Ishikawa (cell line): Measurements from ENCODE around the gene LGSN.

Experiments
- CEBPB ChIP-seq: IDR thresholded peaks from 2 replicates; pipeline ENCODE4 v1.6.1; 2012
- CREB1 ChIP-seq: IDR thresholded peaks from 2 replicates; pipeline ENCODE4 v1.6.1; 2012; ENCODE audit warnings: low read depth
- EGR1 ChIP-seq: IDR thresholded peaks from 2 replicates; pipeline ENCODE4 v1.6.1; 2012
- EP300 ChIP-seq: IDR thresholded peaks from 2 replicates; pipeline ENCODE4 v1.6.1; 2012; ENCODE audit warnings: borderline replicate concordance
- FOXM1 ChIP-seq: IDR thresholded peaks from 2 replicates; pipeline ENCODE4 v1.6.1; 2012; ENCODE audit warnings: low read depth, borderline replicate concordance
- NFIC ChIP-seq: IDR thresholded peaks from 2 replicates; pipeline ENCODE4 v1.6.1; 2012
- RAD21 ChIP-seq: IDR thresholded peaks from 2 replicates; pipeline ENCODE4 v1.6.1; 2012; ENCODE audit warnings: low read depth
- REST ChIP-seq: IDR thresholded peaks from 2 replicates; pipeline ENCODE4 v1.6.1; 2012; ENCODE audit warnings: low read depth, mild to moderate bottlenecking
- TAF1 ChIP-seq: IDR thresholded peaks from 2 replicates; pipeline ENCODE4 v1.6.1; 2012; ENCODE audit warnings: low read depth, mild to moderate bottlenecking
- TCF12 ChIP-seq: IDR thresholded peaks from 2 replicates; pipeline ENCODE4 v1.6.1; 2012; ENCODE audit warnings: low read depth
- TEAD4 ChIP-seq: IDR thresholded peaks from 2 replicates; pipeline ENCODE4 v1.6.1; 2012
- USF1 ChIP-seq: IDR thresholded peaks from 2 replicates; pipeline ENCODE4 v1.6.1; 2012
- YY1 ChIP-seq: IDR thresholded peaks from 2 replicates; pipeline ENCODE4 v1.6.1; 2012; ENCODE audit warnings: low read depth
- ZBTB7A ChIP-seq: IDR thresholded peaks from 2 replicates; pipeline ENCODE4 v1.6.1; 2012; ENCODE audit warnings: low read depth
- TF ChIP-seq, protein P1 (sequence below): IDR thresholded peaks from 2 replicates; pipeline ENCODE4 v1.6.1; 2012

LGSN gene

DNA sequence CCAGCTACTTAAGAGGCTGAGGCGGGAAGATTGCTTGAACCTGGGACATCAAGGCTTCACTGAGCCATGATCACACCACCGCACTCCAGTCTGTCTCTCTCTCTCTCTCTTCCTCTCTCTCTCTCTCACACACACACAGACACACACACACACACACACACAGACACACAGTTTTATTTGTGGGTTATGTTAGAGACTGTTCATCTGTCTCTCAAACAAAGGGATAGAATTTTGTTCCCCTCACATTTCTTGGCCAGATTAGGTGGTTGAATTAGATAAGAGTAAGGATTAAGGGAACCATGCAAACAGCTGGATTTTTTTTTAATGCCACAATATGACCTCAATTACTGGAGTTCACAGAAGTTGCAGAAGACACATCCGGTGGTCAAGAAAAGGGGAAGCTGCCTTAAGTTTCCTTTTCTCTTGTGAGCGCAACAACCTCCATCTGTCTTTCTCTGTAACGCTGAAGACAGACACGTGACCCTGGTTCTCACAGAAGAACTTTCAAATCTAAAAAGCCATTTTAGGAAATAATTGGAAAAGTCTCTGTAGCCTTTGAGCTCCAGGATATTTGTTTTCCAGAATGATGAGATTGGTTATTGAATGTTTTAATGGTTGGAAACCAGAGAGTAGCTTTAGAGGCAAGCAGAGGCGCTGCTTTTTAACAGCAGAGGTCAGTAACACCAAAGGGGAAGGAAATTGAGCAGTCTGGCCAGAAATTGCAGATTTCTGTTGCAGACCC, 32.9 kb upstream of the LGSN start:
- no peak for TF ChIP-seq NFIC
- TF ChIP-seq ZBTB7A: no peak
- TF ChIP-seq RAD21: peak; percentile 82
- TF ChIP-seq, protein P1, sequence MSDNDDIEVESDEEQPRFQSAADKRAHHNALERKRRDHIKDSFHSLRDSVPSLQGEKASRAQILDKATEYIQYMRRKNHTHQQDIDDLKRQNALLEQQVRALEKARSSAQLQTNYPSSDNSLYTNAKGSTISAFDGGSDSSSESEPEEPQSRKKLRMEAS: no peak
- no peak for TF ChIP-seq USF1

GRCh38 chr6:63352069-63352543, 32.3 kb upstream of the LGSN start:
- peak; percentile 56 for TF ChIP-seq RAD21
- no peak for TF ChIP-seq TEAD4

DNA sequence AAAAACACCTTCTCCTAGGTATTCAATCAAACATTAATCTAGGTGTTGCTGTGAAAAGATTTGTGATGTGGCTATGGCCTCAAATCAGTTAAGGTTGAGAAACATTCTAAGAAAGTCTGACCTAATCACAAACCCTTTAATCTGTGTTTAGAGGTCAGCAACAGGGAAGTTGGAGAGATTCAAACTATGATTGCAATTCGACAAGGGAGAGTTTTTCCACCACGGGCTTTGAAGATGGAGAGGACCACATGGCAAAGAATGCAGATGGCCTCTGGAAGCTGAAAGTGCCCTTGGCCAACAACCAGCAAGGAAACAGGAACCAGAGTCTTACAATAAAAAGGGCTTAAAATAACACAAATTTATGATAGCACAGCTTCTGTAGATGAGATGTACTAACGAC, 29.6 kb upstream of the LGSN start:
- TF ChIP-seq FOXM1: no peak
- no peak for TF ChIP-seq NFIC
- TF ChIP-seq CEBPB: no peak
- TF ChIP-seq RAD21: no peak
- no peak for TF ChIP-seq CREB1
- TF ChIP-seq TAF1: no peak
- TF ChIP-seq EGR1: no peak
- no peak for TF ChIP-seq ZBTB7A
- TF ChIP-seq YY1: no peak
- TF ChIP-seq, protein P1: no peak

DNA sequence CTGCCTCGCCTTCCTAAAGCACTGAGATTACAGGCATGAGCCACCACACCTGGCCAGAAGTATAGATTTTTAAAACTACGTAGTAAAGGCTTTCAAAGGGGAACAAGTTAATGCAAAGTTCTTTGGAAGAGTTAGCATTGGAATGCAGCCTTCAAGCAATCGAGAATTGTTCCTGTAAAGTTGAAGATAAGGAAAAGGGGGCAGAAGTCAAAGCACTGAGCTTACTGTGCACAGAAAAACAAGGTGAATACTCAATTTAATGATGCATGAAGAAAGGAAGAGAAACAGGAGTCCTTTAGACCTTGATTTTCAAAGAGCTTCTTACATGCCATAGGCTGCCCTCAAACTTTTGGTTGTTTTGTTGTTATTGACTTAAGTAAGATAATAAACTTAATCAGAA, 29.1 kb upstream of the LGSN start:
- TF ChIP-seq YY1 (no peak), TEAD4 (no peak), ZBTB7A (no peak), EP300 (no peak), EGR1 (no peak), NFIC (no peak), FOXM1 (no peak), RAD21 (no peak), TAF1 (no peak), REST (no peak), CREB1 (no peak), CEBPB (no peak), USF1 (no peak), TCF12 (no peak)
- TF ChIP-seq, protein P1: no peak

DNA sequence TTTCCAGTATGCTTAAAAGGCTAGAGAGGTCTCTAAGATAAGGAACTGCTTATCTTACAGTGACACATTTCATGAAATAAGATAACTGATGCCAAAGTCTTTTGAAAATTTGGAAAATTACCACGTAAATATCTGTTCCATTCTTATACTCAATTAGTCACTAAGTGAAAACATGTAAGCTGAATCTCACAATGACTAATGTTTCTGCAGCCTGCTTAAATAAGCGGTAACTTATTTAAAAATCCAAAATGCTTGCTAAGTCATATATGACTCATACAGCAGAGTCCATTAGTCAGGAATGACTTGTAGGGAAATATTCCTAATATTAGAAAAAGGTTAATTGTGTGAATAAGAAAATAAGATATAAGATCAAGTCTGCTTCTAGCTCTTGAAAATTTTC, 27.8 kb upstream of the LGSN start:
- TF ChIP-seq CREB1: no peak
- TF ChIP-seq REST: no peak
- no peak for TF ChIP-seq TAF1
- TF ChIP-seq RAD21: no peak
- TF ChIP-seq FOXM1: no peak
- TF ChIP-seq CEBPB: no peak
- TF ChIP-seq EGR1: no peak
- no peak for TF ChIP-seq ZBTB7A
- TF ChIP-seq USF1: no peak
- no peak for TF ChIP-seq TEAD4

DNA sequence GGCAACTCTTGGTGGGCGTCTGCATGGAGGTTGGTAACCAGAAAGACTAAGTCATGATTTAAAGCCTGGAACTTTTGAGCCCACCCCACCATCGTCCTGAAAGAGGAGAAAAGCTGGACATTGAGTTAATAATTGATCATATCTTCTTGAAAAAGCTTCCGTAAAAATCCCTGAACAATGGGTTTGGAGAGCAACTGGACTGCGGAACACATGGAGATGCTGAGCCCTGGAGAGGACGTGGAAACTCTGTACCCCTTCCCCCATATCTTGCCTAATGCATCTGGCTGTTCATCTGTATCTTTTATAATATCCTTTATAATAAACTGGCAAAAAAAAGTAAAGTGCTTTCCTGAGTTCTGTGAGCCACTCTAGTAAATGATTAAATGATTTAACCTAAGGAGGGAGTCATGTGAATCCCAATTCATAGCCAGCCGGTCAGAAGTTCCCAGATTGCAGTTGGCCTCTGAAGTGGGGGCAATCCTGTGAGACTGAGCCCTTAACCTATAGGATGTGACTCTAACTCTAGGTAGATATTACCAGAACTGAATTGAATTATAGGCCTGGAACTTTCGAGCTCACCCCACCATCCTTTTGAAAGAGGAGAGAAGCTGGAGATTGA, 26.5 kb upstream of the LGSN start:
- TF ChIP-seq, protein P1: no peak
- TF ChIP-seq FOXM1 (no peak), EP300 (no peak), TEAD4 (no peak), YY1 (no peak), CEBPB (no peak), REST (no peak)
